WTC11 (cell line): ENCODE data around the gene HSP90AB1. TPM values are rescaled to one million over a fixed set of nuclear protein-coding genes. Genes with fewer than 3 reads are reported as not detected.
A peak's percentile ranks its signal among the peaks of the same experiment; 100 is the strongest.

Source experiments
- ATAC-seq: fragments of 200-7000 bp; cut with Tn5 transposase; 2 replicates; pipeline ENCODE4 v1.10.0; 2021; ENCODE audit warnings: mild to moderate bottlenecking, moderate library complexity
- CTCF ChIA-PET: fragments of 300-600 bp; sonication (Branson Sonifier 250); formaldehyde crosslinking; loops from one replicate; lab custom pipeline; 2021; ENCODE audit warnings: antibody characterized with exemption; lab: Charles Lee
- POLR2A ChIA-PET: fragments of 350-600 bp; sonication (Branson Sonifier 250); formaldehyde crosslinking; loops from one replicate; lab custom pipeline; 2021; ENCODE audit warnings: antibody characterized with exemption; lab: Charles Lee
- DNase-seq: peaks from one replicate; pipeline ENCODE4 v3.0.0; 2021; ENCODE audit warnings: low spot score
- H3K27ac Mint-ChIP-seq: 2 replicates; pipeline ENCODE4 v1.8.0; 2021; ENCODE audit warnings: mixed read lengths
- H3K27me3 Mint-ChIP-seq: 2 replicates; pipeline ENCODE4 v1.8.0; 2021; ENCODE audit warnings: low read depth, mild to moderate bottlenecking, moderate library complexity, mixed read lengths
- H3K36me3 Mint-ChIP-seq: 2 replicates; pipeline ENCODE4 v1.8.0; 2021; ENCODE audit warnings: mixed read lengths
- H3K4me1 Mint-ChIP-seq: 2 replicates; pipeline ENCODE4 v1.8.0; 2022; ENCODE audit warnings: mixed read lengths
- H3K4me3 Mint-ChIP-seq: 2 replicates; pipeline ENCODE4 v1.8.0; 2021; ENCODE audit warnings: mild to moderate bottlenecking, moderate library complexity, mixed read lengths
- H3K9me3 Mint-ChIP-seq: 2 replicates; pipeline ENCODE4 v1.8.0; 2021; ENCODE audit warnings: mixed read lengths
- ATF1 ChIP-seq: sonication (generic); formaldehyde crosslinking; IDR thresholded peaks from 2 replicates; pipeline ENCODE4 v1.8.1; 2023; ENCODE audit warnings: mild to moderate bottlenecking, moderate library complexity, missing genetic modification reagents
- CBFB ChIP-seq: sonication (generic); formaldehyde crosslinking; IDR thresholded peaks from 2 replicates; pipeline ENCODE4 v1.8.1; 2022; ENCODE audit warnings: mild to moderate bottlenecking, low read depth, missing genetic modification reagents
- CREM ChIP-seq: sonication (generic); formaldehyde crosslinking; IDR thresholded peaks from 2 replicates; pipeline ENCODE4 v1.8.1; 2022; ENCODE audit warnings: mild to moderate bottlenecking, missing genetic modification reagents, moderate library complexity
- EMX1 ChIP-seq: fragments of 250-450 bp; sonication (Bioruptor Pico); IDR thresholded peaks from 2 replicates; pipeline ENCODE4 v1.8.0; 2021; ENCODE audit warnings: mild to moderate bottlenecking
- GABPB1 ChIP-seq: sonication (generic); formaldehyde crosslinking; IDR thresholded peaks from 2 replicates; pipeline ENCODE4 v1.8.1; 2023; ENCODE audit warnings: mild to moderate bottlenecking, missing genetic modification reagents
- IRF2 ChIP-seq: sonication (generic); formaldehyde crosslinking; IDR thresholded peaks from 2 replicates; pipeline ENCODE4 v1.8.0; 2022; ENCODE audit warnings: low read depth, missing genetic modification reagents, borderline replicate concordance
- KAT7 ChIP-seq: sonication (generic); formaldehyde crosslinking; IDR thresholded peaks from 2 replicates; pipeline ENCODE4 v1.8.1; 2023; ENCODE audit warnings: missing genetic modification reagents, mild to moderate bottlenecking, borderline replicate concordance
- OVOL2 ChIP-seq: fragments of 250-450 bp; sonication (Bioruptor Pico); IDR thresholded peaks from 2 replicates; pipeline ENCODE4 v1.9.0; 2021; ENCODE audit warnings: mild to moderate bottlenecking, borderline replicate concordance
- PRRX2 ChIP-seq: fragments of 250-450 bp; sonication (Bioruptor Pico); IDR thresholded peaks from 2 replicates; pipeline ENCODE4 v1.8.0; 2021; ENCODE audit warnings: mild to moderate bottlenecking
- RELA ChIP-seq: sonication (generic); formaldehyde crosslinking; IDR thresholded peaks from 2 replicates; pipeline ENCODE4 v1.8.1; 2022; ENCODE audit warnings: missing genetic modification reagents, mild to moderate bottlenecking, borderline replicate concordance
- SOX15 ChIP-seq: fragments of 250-450 bp; sonication (Bioruptor Pico); IDR thresholded peaks from 2 replicates; pipeline ENCODE4 v1.9.0; 2021; ENCODE audit warnings: mild to moderate bottlenecking
- ZNF317 ChIP-seq: sonication (generic); formaldehyde crosslinking; IDR thresholded peaks from 2 replicates; pipeline ENCODE4 v1.8.1; 2023; ENCODE audit warnings: low read depth, mild to moderate bottlenecking, moderate library complexity, missing genetic modification reagents, borderline replicate concordance
- ZNF423 ChIP-seq: fragments of 250-450 bp; sonication (Bioruptor Pico); IDR thresholded peaks from 2 replicates; pipeline ENCODE4 v2.1.2; 2022; ENCODE audit warnings: mild to moderate bottlenecking, moderate library complexity
- total RNA-seq: library from RNA; stranded (reverse); gene quantifications from 3 replicates; pipeline ENCODE4 v1.2.3, GENCODE V29; 2021
- TF ChIP-seq, protein P1 (sequence below): fragments of 250-450 bp; sonication (Bioruptor Pico); IDR thresholded peaks from 2 replicates; pipeline ENCODE4 v1.9.0; 2021; ENCODE audit warnings: mild to moderate bottlenecking
- TF ChIP-seq, protein P2 (sequence below): fragments of 250-450 bp; sonication (Bioruptor Pico); IDR thresholded peaks from 2 replicates; pipeline ENCODE4 v1.8.0; 2021; ENCODE audit warnings: mild to moderate bottlenecking
- TF ChIP-seq, protein P3 (sequence below): sonication (generic); formaldehyde crosslinking; IDR thresholded peaks from 2 replicates; pipeline ENCODE4 v1.8.1; 2022; ENCODE audit warnings: mild to moderate bottlenecking, moderate library complexity, missing genetic modification reagents
- TF ChIP-seq, protein P4 (sequence below): sonication (generic); formaldehyde crosslinking; IDR thresholded peaks from 2 replicates; pipeline ENCODE4 v1.8.1; 2023; ENCODE audit warnings: mild to moderate bottlenecking, missing genetic modification reagents, moderate library complexity
- TF ChIP-seq, protein P5 (sequence below): sonication (generic); formaldehyde crosslinking; IDR thresholded peaks from 2 replicates; pipeline ENCODE4 v1.8.1; 2023; ENCODE audit warnings: mild to moderate bottlenecking, missing genetic modification reagents, borderline replicate concordance
- TF ChIP-seq, protein P6 (sequence below): sonication (generic); formaldehyde crosslinking; IDR thresholded peaks from 2 replicates; pipeline ENCODE4 v1.8.1; 2022; ENCODE audit warnings: low read depth, missing genetic modification reagents, borderline replicate concordance
- TF ChIP-seq, protein P7 (sequence below): sonication (generic); formaldehyde crosslinking; conservative IDR thresholded peaks from 2 replicates; pipeline ENCODE4 v1.8.1; 2022; ENCODE audit warnings: mild to moderate bottlenecking, missing genetic modification reagents
- TF ChIP-seq, protein P8 (sequence below): sonication (generic); formaldehyde crosslinking; IDR thresholded peaks from 2 replicates; pipeline ENCODE4 v1.8.1; 2023; ENCODE audit warnings: mild to moderate bottlenecking, missing genetic modification reagents

Gene HSP90AB1
- total RNA-seq, 1 experiment from 2014 or later, result 2,171 TPM

DNA sequence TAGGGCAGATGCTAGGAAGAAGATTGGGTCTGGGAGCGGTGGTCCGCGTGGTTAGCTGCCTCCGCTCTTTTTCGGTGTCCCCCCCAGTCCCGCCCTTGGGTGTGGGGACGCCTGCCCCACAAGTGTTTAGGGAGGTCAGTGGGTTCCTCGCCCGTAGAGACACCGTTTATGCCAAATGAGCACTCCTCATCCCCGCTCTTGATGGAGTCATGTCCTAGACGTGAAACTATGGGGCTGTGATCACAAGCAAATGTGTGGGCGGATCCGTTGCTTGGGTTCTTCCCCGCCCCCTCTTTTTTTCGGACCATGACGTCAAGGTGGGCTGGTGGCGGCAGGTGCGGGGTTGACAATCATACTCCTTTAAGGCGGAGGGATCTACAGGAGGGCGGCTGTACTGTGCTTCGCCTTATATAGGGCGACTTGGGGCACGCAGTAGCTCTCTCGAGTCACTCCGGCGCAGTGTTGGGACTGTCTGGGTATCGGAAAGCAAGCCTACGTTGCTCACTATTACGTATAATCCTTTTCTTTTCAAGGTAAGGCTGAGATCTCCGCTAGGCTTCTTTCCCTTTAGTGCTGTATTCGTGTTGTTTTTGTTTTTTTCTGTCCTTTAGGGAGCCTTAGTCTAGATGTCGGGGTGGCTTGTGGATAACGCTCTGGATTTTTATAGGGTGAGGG is at the start of gene HSP90AB1 (continued):
- TF ChIP-seq, protein P1, sequence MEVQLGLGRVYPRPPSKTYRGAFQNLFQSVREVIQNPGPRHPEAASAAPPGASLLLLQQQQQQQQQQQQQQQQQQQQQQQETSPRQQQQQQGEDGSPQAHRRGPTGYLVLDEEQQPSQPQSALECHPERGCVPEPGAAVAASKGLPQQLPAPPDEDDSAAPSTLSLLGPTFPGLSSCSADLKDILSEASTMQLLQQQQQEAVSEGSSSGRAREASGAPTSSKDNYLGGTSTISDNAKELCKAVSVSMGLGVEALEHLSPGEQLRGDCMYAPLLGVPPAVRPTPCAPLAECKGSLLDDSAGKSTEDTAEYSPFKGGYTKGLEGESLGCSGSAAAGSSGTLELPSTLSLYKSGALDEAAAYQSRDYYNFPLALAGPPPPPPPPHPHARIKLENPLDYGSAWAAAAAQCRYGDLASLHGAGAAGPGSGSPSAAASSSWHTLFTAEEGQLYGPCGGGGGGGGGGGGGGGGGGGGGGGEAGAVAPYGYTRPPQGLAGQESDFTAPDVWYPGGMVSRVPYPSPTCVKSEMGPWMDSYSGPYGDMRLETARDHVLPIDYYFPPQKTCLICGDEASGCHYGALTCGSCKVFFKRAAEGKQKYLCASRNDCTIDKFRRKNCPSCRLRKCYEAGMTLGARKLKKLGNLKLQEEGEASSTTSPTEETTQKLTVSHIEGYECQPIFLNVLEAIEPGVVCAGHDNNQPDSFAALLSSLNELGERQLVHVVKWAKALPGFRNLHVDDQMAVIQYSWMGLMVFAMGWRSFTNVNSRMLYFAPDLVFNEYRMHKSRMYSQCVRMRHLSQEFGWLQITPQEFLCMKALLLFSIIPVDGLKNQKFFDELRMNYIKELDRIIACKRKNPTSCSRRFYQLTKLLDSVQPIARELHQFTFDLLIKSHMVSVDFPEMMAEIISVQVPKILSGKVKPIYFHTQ (CRISPR knock-in tag), result peak; percentile 73; the same call in 1 of the 2 replicates
- TF ChIP-seq SOX15 (CRISPR knock-in tag) (no peak), OVOL2 (CRISPR knock-in tag) (peak; percentile 59; the same call in 1 of the 2 replicates), CREM (CRISPR knock-in tag) (peak; percentile 49; the same call in 1 of the 2 replicates), RELA (CRISPR knock-in tag) (0 out of 2 replicates have a peak, but pooled peaks have one; percentile 33)
- TF ChIP-seq, protein P2, sequence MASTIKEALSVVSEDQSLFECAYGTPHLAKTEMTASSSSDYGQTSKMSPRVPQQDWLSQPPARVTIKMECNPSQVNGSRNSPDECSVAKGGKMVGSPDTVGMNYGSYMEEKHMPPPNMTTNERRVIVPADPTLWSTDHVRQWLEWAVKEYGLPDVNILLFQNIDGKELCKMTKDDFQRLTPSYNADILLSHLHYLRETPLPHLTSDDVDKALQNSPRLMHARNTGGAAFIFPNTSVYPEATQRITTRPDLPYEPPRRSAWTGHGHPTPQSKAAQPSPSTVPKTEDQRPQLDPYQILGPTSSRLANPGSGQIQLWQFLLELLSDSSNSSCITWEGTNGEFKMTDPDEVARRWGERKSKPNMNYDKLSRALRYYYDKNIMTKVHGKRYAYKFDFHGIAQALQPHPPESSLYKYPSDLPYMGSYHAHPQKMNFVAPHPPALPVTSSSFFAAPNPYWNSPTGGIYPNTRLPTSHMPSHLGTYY, result no peak
- TF ChIP-seq, protein P3, sequence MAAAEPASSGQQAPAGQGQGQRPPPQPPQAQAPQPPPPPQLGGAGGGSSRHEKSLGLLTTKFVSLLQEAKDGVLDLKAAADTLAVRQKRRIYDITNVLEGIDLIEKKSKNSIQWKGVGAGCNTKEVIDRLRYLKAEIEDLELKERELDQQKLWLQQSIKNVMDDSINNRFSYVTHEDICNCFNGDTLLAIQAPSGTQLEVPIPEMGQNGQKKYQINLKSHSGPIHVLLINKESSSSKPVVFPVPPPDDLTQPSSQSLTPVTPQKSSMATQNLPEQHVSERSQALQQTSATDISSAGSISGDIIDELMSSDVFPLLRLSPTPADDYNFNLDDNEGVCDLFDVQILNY (CRISPR knock-in tag), result 0 out of 2 replicates have a peak, but pooled peaks have one; percentile 30

DNA sequence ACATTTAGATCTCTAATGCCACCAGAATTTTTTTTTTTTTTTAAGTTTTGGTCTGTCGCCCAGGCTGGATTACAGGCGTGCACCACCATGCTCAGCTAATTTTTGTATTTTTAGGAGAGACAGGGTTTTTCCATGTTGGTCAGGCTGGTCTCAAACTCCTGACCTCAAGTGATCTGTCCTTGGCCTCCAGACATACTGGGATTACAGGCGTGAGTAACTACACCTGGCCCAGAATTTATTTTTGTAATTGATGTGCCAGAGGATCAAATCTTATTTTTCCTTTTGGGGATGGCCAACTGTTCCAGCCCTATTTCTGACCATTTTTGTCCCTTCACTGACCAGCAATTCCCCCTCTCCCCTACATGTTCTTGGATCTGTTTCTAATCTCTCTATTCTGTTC is 48.2 kb upstream of the HSP90AB1 start:
- POLR2A ChIA-PET, result interaction anchor here (1.0 kb wide), 1 partner anchor 19 kb away, joined by 6 read pairs; no protein-coding TSS in a partner anchor
- peaks cover 32% of the 10 kb centered on the region for H3K4me1 Mint-ChIP-seq
- H3K4me3 Mint-ChIP-seq, result no peak overlapping the region
- no peaks in the 10 kb centered on the region for H3K9me3 Mint-ChIP-seq
- H3K36me3 Mint-ChIP-seq, result no peaks in the 10 kb centered on the region
- no peaks in the 10 kb centered on the region; the same call in 1 of the 2 replicates for H3K27me3 Mint-ChIP-seq
- CTCF ChIA-PET, result interaction anchor here (0.7 kb wide), 2 partner anchors 23 kb away, joined by 3 to 5 read pairs; no protein-coding TSS in a partner anchor
- no peak for DNase-seq
- no peak for ATAC-seq
- H3K27ac Mint-ChIP-seq, result no peak overlapping the region
- TF ChIP-seq, protein P4, sequence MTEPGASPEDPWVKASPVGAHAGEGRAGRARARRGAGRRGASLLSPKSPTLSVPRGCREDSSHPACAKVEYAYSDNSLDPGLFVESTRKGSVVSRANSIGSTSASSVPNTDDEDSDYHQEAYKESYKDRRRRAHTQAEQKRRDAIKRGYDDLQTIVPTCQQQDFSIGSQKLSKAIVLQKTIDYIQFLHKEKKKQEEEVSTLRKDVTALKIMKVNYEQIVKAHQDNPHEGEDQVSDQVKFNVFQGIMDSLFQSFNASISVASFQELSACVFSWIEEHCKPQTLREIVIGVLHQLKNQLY (CRISPR knock-in tag), result no peak
- TF ChIP-seq SOX15 (CRISPR knock-in tag) (no peak), IRF2 (CRISPR knock-in tag) (no peak), KAT7 (CRISPR knock-in tag) (no peak), CBFB (no peak), EMX1 (CRISPR knock-in tag) (no peak), ZNF423 (no peak), ATF1 (no peak), ZNF317 (CRISPR knock-in tag) (no peak), PRRX2 (no peak), GABPB1 (CRISPR knock-in tag) (no peak)
- TF ChIP-seq, protein P5, sequence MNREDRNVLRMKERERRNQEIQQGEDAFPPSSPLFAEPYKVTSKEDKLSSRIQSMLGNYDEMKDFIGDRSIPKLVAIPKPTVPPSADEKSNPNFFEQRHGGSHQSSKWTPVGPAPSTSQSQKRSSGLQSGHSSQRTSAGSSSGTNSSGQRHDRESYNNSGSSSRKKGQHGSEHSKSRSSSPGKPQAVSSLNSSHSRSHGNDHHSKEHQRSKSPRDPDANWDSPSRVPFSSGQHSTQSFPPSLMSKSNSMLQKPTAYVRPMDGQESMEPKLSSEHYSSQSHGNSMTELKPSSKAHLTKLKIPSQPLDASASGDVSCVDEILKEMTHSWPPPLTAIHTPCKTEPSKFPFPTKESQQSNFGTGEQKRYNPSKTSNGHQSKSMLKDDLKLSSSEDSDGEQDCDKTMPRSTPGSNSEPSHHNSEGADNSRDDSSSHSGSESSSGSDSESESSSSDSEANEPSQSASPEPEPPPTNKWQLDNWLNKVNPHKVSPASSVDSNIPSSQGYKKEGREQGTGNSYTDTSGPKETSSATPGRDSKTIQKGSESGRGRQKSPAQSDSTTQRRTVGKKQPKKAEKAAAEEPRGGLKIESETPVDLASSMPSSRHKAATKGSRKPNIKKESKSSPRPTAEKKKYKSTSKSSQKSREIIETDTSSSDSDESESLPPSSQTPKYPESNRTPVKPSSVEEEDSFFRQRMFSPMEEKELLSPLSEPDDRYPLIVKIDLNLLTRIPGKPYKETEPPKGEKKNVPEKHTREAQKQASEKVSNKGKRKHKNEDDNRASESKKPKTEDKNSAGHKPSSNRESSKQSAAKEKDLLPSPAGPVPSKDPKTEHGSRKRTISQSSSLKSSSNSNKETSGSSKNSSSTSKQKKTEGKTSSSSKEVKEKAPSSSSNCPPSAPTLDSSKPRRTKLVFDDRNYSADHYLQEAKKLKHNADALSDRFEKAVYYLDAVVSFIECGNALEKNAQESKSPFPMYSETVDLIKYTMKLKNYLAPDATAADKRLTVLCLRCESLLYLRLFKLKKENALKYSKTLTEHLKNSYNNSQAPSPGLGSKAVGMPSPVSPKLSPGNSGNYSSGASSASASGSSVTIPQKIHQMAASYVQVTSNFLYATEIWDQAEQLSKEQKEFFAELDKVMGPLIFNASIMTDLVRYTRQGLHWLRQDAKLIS (CRISPR knock-in tag), result no peak
- TF ChIP-seq, protein P6, sequence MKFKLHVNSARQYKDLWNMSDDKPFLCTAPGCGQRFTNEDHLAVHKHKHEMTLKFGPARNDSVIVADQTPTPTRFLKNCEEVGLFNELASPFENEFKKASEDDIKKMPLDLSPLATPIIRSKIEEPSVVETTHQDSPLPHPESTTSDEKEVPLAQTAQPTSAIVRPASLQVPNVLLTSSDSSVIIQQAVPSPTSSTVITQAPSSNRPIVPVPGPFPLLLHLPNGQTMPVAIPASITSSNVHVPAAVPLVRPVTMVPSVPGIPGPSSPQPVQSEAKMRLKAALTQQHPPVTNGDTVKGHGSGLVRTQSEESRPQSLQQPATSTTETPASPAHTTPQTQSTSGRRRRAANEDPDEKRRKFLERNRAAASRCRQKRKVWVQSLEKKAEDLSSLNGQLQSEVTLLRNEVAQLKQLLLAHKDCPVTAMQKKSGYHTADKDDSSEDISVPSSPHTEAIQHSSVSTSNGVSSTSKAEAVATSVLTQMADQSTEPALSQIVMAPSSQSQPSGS, result no peak
- TF ChIP-seq, protein P7, sequence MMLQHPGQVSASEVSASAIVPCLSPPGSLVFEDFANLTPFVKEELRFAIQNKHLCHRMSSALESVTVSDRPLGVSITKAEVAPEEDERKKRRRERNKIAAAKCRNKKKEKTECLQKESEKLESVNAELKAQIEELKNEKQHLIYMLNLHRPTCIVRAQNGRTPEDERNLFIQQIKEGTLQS (CRISPR knock-in tag), result no peak
- TF ChIP-seq, protein P8, sequence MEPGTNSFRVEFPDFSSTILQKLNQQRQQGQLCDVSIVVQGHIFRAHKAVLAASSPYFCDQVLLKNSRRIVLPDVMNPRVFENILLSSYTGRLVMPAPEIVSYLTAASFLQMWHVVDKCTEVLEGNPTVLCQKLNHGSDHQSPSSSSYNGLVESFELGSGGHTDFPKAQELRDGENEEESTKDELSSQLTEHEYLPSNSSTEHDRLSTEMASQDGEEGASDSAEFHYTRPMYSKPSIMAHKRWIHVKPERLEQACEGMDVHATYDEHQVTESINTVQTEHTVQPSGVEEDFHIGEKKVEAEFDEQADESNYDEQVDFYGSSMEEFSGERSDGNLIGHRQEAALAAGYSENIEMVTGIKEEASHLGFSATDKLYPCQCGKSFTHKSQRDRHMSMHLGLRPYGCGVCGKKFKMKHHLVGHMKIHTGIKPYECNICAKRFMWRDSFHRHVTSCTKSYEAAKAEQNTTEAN (CRISPR knock-in tag), result no peak
